Sigmoid colon (tissue), 4 donors: ENCODE data around the gene APOB.

Experiments used
- CTCF ChIP-seq, 4 experiments: fragments of 450-650 bp in 3 of 4; fragments of 200-600 bp in 1 of 4; IDR thresholded peaks; one replicate each; pipeline ENCODE4 v1.5.1; 2016 to 2019; ENCODE audit warnings: antibody characterized with exemption in 4 of 4, mild to moderate bottlenecking in 3 of 4, moderate library complexity in 2 of 4
- POLR2A ChIP-seq, 2 donors: fragments of 450-650 bp; IDR thresholded peaks; one replicate each; pipeline ENCODE4 v1.6.1; 2016; ENCODE audit warnings: antibody characterized with exemption in 2 of 2, mild to moderate bottlenecking in 2 of 2, moderate library complexity in 2 of 2
- POLR2AphosphoS5 ChIP-seq, 4 donors: sonication (generic); formaldehyde crosslinking; IDR thresholded peaks; one replicate each; pipeline ENCODE4 v1.6.1; 2017; ENCODE audit warnings: antibody characterized with exemption in 4 of 4

- TF ChIP-seq POLR2AphosphoS5 (IDR thresholded peaks at IDR 0.05) (no peak), POLR2A (IDR thresholded peaks at IDR 0.05) (no peak), CTCF (IDR thresholded peaks at IDR 0.05) (no peak)
Observed at GRCh38 chr2:20957788-20958525, 85.9 kb downstream of the APOB start.
